Mesothelial cell of epicardium (in vitro differentiated cells): Measurements from ENCODE around the gene RNGTT. TPM values are rescaled to one million over a fixed set of nuclear protein-coding genes. Genes with fewer than 3 reads are reported as not detected.

Experiments
- DNase-seq, 2 experiments: peaks; one replicate each; pipeline ENCODE4 v3.0.0; 2021; ENCODE audit warnings: low spot score in 2 of 2; ENCODE audit not compliant: unreplicated experiment in 2 of 2
- H3K27ac Mint-ChIP-seq: 2 replicates; pipeline ENCODE4 v1.8.0; 2021; ENCODE audit warnings: mixed read lengths
- H3K27me3 Mint-ChIP-seq: 2 replicates; pipeline ENCODE4 v1.8.0; 2021; ENCODE audit warnings: low read depth, mixed read lengths
- H3K36me3 Mint-ChIP-seq: 2 replicates; pipeline ENCODE4 v1.8.0; 2021; ENCODE audit warnings: mixed read lengths
- H3K4me1 Mint-ChIP-seq: 2 replicates; pipeline ENCODE4 v1.8.0; 2021; ENCODE audit warnings: mixed read lengths
- H3K4me3 Mint-ChIP-seq: 2 replicates; pipeline ENCODE4 v1.8.0; 2021; ENCODE audit warnings: mild to moderate bottlenecking, moderate library complexity, mixed read lengths
- H3K9me3 Mint-ChIP-seq: 2 replicates; pipeline ENCODE4 v1.8.0; 2021; ENCODE audit warnings: mixed read lengths
- total RNA-seq: library from RNA; stranded (reverse); gene quantifications from 3 replicates; pipeline ENCODE4 v1.2.1, GENCODE V29; 2021
- TF ChIP-seq, protein P1 (sequence below): fragments of 200-600 bp; sonication (generic); IDR thresholded peaks from one replicate; pipeline ENCODE4 v1.5.0; 2021; ENCODE audit warnings: antibody characterized with exemption; ENCODE audit not compliant: unreplicated experiment

RNGTT gene
- total RNA-seq, 1 donor from 2014 or later, result 16.5 TPM

DNA sequence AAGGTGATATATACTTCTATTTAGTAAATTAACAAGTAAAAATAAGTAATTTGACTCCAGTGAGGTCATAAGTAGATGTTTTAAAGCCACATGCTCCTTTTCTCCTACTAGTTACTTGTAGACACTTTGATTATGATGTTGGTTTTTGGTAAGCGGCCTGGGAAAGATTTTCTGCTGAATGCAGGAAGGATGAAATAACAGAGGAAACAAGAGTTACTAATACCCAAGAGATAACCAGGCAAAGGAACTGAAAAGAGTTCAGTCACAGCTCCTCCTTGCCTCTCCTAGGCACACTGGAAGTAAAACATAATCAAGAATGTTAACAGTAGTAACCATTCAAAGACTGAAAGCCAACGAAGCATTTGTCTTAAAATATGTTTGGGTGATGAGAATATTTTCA is 203.3 kb downstream of the RNGTT start:
- Mint-ChIP-seq H3K4me1 (no peaks in the 10 kb centered on the region), H3K27ac (no peak overlapping the region), H3K9me3 (peaks cover 9% of the 10 kb centered on the region)

DNA sequence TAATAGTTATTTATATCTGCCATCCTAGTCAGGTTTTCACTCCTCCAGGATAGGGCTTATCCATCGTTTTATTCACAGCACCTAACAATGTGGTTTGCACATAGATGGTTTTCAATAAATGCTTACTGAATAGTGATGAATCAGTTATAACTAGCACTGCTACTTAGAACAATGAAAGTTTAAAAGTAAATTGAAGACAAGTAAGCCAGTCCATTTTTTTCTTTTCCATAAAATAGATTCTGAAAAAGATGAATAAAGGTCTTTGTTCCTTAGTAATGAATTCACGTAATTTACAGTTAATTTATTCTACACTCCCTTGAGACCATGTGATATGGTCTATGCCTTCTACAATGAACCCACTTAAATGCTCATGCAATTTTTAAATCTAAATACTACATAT is 212.5 kb downstream of the RNGTT start:
- Mint-ChIP-seq H3K36me3 (peaks cover 14% of the 10 kb centered on the region), H3K9me3 (peaks cover 9% of the 10 kb centered on the region), H3K27me3 (no peaks in the 10 kb centered on the region), H3K4me1 (no peaks in the 10 kb centered on the region), H3K4me3 (no peak overlapping the region), H3K27ac (no peak overlapping the region)
- TF ChIP-seq, protein P1, sequence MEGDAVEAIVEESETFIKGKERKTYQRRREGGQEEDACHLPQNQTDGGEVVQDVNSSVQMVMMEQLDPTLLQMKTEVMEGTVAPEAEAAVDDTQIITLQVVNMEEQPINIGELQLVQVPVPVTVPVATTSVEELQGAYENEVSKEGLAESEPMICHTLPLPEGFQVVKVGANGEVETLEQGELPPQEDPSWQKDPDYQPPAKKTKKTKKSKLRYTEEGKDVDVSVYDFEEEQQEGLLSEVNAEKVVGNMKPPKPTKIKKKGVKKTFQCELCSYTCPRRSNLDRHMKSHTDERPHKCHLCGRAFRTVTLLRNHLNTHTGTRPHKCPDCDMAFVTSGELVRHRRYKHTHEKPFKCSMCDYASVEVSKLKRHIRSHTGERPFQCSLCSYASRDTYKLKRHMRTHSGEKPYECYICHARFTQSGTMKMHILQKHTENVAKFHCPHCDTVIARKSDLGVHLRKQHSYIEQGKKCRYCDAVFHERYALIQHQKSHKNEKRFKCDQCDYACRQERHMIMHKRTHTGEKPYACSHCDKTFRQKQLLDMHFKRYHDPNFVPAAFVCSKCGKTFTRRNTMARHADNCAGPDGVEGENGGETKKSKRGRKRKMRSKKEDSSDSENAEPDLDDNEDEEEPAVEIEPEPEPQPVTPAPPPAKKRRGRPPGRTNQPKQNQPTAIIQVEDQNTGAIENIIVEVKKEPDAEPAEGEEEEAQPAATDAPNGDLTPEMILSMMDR, result no peak
- no peak for DNase-seq

More for the DNA sequence above, 203.3 kb downstream of the RNGTT start:
- Mint-ChIP-seq H3K36me3 (peaks cover 17% of the 10 kb centered on the region), H3K4me3 (no peak overlapping the region), H3K27me3 (no peaks in the 10 kb centered on the region)
- TF ChIP-seq, protein P1, result no peak
- DNase-seq, result no peak

DNA sequence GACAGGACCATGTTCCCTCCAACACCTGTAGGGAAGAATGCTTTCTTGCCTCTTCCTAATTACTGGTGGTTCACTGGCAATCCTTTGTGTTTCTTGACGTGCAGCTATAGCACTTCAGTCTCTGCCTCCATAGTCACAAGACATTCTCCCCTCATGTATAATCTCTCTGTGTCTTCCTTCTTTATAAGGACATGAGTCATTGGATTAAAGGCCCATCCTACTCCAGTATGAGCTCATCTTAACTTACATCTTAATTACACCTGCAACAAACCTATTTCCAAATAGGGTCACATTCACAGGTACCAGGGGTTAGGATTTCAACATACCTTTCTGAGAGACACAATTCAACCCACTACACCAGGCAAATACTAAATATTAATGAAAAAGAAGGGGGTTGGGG is 213.6 kb downstream of the RNGTT start:
- no peaks in the 10 kb centered on the region for H3K4me1 Mint-ChIP-seq

DNA sequence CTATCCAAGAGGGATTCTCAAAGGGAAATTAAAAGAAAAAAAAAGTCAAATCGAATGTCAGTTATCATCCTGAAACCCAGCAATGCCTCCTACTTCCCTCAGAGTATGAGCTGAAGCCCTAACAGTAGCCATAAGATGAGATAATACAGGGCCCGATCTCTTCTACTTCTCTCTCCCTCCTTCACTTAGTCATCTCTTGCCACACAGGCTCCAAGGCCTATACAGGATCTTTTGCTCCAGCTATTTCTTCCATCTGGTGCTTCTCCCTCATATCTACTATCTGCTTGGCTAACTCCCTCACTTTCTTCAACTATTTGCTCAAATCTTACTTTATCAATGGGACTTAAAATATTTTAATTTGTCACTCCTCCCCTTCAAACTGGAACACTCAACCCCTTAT is 215.3 kb downstream of the RNGTT start:
- Mint-ChIP-seq H3K4me1 (no peaks in the 10 kb centered on the region), H3K27ac (no peak overlapping the region), H3K9me3 (no peaks in the 10 kb centered on the region), H3K4me3 (no peak overlapping the region), H3K27me3 (no peaks in the 10 kb centered on the region), H3K36me3 (no peaks in the 10 kb centered on the region)
- no peak for DNase-seq
- TF ChIP-seq, protein P1, result no peak

More for the DNA sequence above, 213.6 kb downstream of the RNGTT start:
- DNase-seq, result no peak
- Mint-ChIP-seq H3K4me3 (no peak overlapping the region), H3K27me3 (no peaks in the 10 kb centered on the region), H3K27ac (no peak overlapping the region), H3K9me3 (peaks cover 1% of the 10 kb centered on the region), H3K36me3 (peaks cover 8% of the 10 kb centered on the region)
- TF ChIP-seq, protein P1, result no peak

DNA sequence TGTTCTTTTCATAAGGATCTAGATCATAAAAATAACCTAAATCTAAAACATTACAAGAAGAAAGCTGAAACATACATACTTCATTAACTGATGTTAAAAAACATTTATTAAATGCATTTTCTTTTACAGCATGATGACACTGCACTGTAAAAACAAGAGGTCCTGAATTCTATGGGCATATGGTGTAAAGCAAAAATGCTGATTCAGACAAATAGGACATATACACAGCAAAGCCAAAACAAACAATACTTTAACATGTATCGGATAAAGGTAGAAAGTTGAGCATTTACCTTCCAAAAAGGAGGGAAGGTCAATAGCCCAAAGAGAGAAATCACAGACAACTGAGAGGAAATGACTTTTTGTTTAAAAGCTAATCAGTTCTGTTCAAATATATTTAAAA is 221.5 kb downstream of the RNGTT start:
- TF ChIP-seq, protein P1, result no peak
- Mint-ChIP-seq H3K27me3 (no peaks in the 10 kb centered on the region), H3K4me3 (no peak overlapping the region), H3K27ac (no peak overlapping the region), H3K4me1 (no peaks in the 10 kb centered on the region), H3K36me3 (peaks cover 6% of the 10 kb centered on the region), H3K9me3 (no peaks in the 10 kb centered on the region)
- DNase-seq, result no peak

DNA sequence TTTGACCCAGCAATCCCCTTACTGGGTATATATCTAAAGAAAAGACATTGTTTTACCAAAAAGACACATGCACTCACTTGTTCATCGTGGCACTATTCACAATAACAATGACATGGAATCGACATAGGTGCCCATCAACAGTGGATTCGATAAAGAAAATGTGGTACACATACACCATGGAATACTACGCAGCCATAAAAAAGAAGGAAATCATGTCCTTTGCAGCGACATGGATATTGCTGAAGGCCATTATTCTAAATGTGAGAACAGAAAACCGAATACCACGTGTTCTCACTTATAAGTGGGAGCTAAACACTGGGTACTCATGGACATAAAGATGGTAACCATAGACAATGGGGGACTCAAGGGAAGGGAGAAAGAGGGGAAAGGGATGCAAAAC is 222.3 kb downstream of the RNGTT start:
- H3K36me3 Mint-ChIP-seq, result peaks cover 14% of the 10 kb centered on the region
- no peak overlapping the region for H3K27ac Mint-ChIP-seq
- no peaks in the 10 kb centered on the region for H3K27me3 Mint-ChIP-seq
- no peak for DNase-seq
- no peak overlapping the region for H3K4me3 Mint-ChIP-seq
- TF ChIP-seq, protein P1, result no peak
- no peaks in the 10 kb centered on the region for H3K9me3 Mint-ChIP-seq
- no peaks in the 10 kb centered on the region for H3K4me1 Mint-ChIP-seq
